Measurements from ENCODE around the gene RALY. TPM values are rescaled to one million over a fixed set of nuclear protein-coding genes. Genes with fewer than 3 reads are reported as not detected.

Gene RALY
- total RNA-seq: 100 to 1,000 TPM in 1 of 4 donors, 10 to 100 TPM in 3; 78.5 to 110 (median 86.6) TPM

- Histone ChIP-seq H3K9me3 (no peaks in the 10 kb centered on the region), H3K4me1 (peaks cover 46% of the 10 kb centered on the region), H3K27ac (peak within 1 kb of the TSS; percentile 99), H3K4me3 (peak within 1 kb of the TSS; percentile 74), H3K27me3 (no peaks in the 10 kb centered on the region), H3K36me3 (no peaks in the 10 kb centered on the region)
- peak; percentile 99 for DNase-seq (ENCODE audit: low spot score in 2 of 2)
- WGBS: under 1% methylated on average over 27 of the region's 72 CpGs
- TF ChIP-seq POLR2A (IDR thresholded peaks at IDR 0.05) (peak; percentile 91 to 95), EP300 (IDR thresholded peaks at IDR 0.05) (no peak), POLR2AphosphoS5 (IDR thresholded peaks at IDR 0.05) (peak in 1 of 3 donors; percentile 3)
These were observed at the start of gene RALY for GRCh38 chr20:33993576-33994221. Gene RALY, plus strand, starts transcription at chr20:33993911. Its CDS starts 78,164 bp downstream, at chr20:34072075.

GRCh38 chr20:33944914-33945313 lies 48.8 kb upstream of the RALY start:
- no peak overlapping the region for H3K27ac ChIP-seq
- DNase-seq (ENCODE audit: low spot score in 2 of 2): no peak
- no peak for TF ChIP-seq CTCF (IDR thresholded peaks at IDR 0.05)
- no peak for TF ChIP-seq POLR2AphosphoS5 (IDR thresholded peaks at IDR 0.05)
- no peak for TF ChIP-seq POLR2A (IDR thresholded peaks at IDR 0.05)
- TF ChIP-seq EP300 (IDR thresholded peaks at IDR 0.05): no peak
- H3K9me3 ChIP-seq: peaks cover 13% of the 10 kb centered on the region
- H3K4me1 ChIP-seq: no peaks in the 10 kb centered on the region
- no peak overlapping the region for H3K4me3 ChIP-seq
- no peaks in the 10 kb centered on the region for H3K27me3 ChIP-seq
- WGBS: 70% methylated on average over 5 of the region's 5 CpGs
- no peaks in the 10 kb centered on the region for H3K36me3 ChIP-seq

GRCh38 chr20:33945391-33946081 lies 48.2 kb upstream of the RALY start:
- DNase-seq (ENCODE audit: low spot score in 2 of 2): no peak
- TF ChIP-seq EP300 (IDR thresholded peaks at IDR 0.05): no peak
- no peak for TF ChIP-seq POLR2A (IDR thresholded peaks at IDR 0.05)
- TF ChIP-seq CTCF (IDR thresholded peaks at IDR 0.05): no peak
- TF ChIP-seq POLR2AphosphoS5 (IDR thresholded peaks at IDR 0.05): no peak

GRCh38 chr20:33947709-33948295 lies 45.9 kb upstream of the RALY start:
- Histone ChIP-seq H3K36me3 (no peaks in the 10 kb centered on the region), H3K9me3 (peaks cover 13% of the 10 kb centered on the region), H3K4me1 (no peaks in the 10 kb centered on the region), H3K4me3 (no peak overlapping the region), H3K27ac (no peak overlapping the region), H3K27me3 (no peaks in the 10 kb centered on the region)
- TF ChIP-seq CTCF (IDR thresholded peaks at IDR 0.05) (peak; percentile 11 to 33), POLR2A (IDR thresholded peaks at IDR 0.05) (no peak), POLR2AphosphoS5 (IDR thresholded peaks at IDR 0.05) (no peak), EP300 (IDR thresholded peaks at IDR 0.05) (no peak)
- DNase-seq (ENCODE audit: low spot score in 2 of 2): no peak
- WGBS: 45% methylated on average over 2 of the region's 2 CpGs

More at GRCh38 chr20:33945391-33946081, 48.2 kb upstream of the RALY start:
- no peaks in the 10 kb centered on the region for H3K4me1 ChIP-seq
- H3K4me3 ChIP-seq: no peak overlapping the region
- no peaks in the 10 kb centered on the region for H3K36me3 ChIP-seq
- H3K27ac ChIP-seq: no peak overlapping the region
- no peaks in the 10 kb centered on the region for H3K27me3 ChIP-seq
- H3K9me3 ChIP-seq: peaks cover 13% of the 10 kb centered on the region
- WGBS: 75% methylated on average over 5 of the region's 5 CpGs

GRCh38 chr20:33948480-33948879 lies 45.2 kb upstream of the RALY start:
- H3K27ac ChIP-seq: no peak overlapping the region
- TF ChIP-seq POLR2A (IDR thresholded peaks at IDR 0.05): no peak
- TF ChIP-seq CTCF (IDR thresholded peaks at IDR 0.05): no peak
- TF ChIP-seq EP300 (IDR thresholded peaks at IDR 0.05): no peak
- TF ChIP-seq POLR2AphosphoS5 (IDR thresholded peaks at IDR 0.05): no peak
- H3K9me3 ChIP-seq: peaks cover 13% of the 10 kb centered on the region
- no peaks in the 10 kb centered on the region for H3K4me1 ChIP-seq
- no peaks in the 10 kb centered on the region for H3K27me3 ChIP-seq
- no peaks in the 10 kb centered on the region for H3K36me3 ChIP-seq
- H3K4me3 ChIP-seq: no peak overlapping the region
- no peak for DNase-seq (ENCODE audit: low spot score in 2 of 2)
- WGBS: 100% methylated on average over 1 of the region's 2 CpGs

All from suprapubic skin (tissue), 4 donors.